Fibroblast of lung (primary cell): ENCODE results near the gene DYNC2I2. TPM values are rescaled to one million over a fixed set of nuclear protein-coding genes. Genes with fewer than 3 reads are reported as not detected.

Source experiments
- DNase-seq, 2 donors: peaks; one replicate each; pipeline versions ENCODE4 v3.0.0 to v3.0.0-alpha.2; 2010; ENCODE audit warnings: low read depth in 2 of 2
- H2AFZ ChIP-seq: 2 replicates; pipeline ENCODE4 v1.5.1; 2012; ENCODE audit warnings: low read length, control low read depth, inconsistent platforms
- H3K27ac ChIP-seq: 2 replicates; pipeline ENCODE4 v1.5.1; 2011; ENCODE audit warnings: low read length, control low read depth; ENCODE audit not compliant: insufficient read depth
- H3K27me3 ChIP-seq: 2 replicates; pipeline ENCODE4 v1.5.1; 2011; ENCODE audit warnings: mild to moderate bottlenecking, low read length; ENCODE audit not compliant: control insufficient read depth, insufficient read depth
- H3K36me3 ChIP-seq: 2 replicates; pipeline ENCODE4 v1.5.1; 2011; ENCODE audit warnings: low read length; ENCODE audit not compliant: control insufficient read depth, insufficient read depth
- H3K4me1 ChIP-seq: 2 replicates; pipeline ENCODE4 v1.5.1; 2011; ENCODE audit warnings: low read length; ENCODE audit not compliant: control insufficient read depth, insufficient read depth; ENCODE audit errors: extremely low read depth
- H3K4me2 ChIP-seq: 2 replicates; pipeline ENCODE4 v1.5.1; 2011; ENCODE audit warnings: low read length, control low read depth; ENCODE audit not compliant: insufficient read depth; ENCODE audit errors: extremely low read depth
- H3K4me3 ChIP-seq, 4 experiments: fragments of 200-600 bp in 1 of 4; sonication (generic) in 1 of 4; replicated peaks in 1 of 4; 2 replicates each; pipeline ENCODE4 v1.5.1; 2011 to 2016; ENCODE audit warnings: low read length in 4 of 4, low read depth in 3 of 4, mild to moderate bottlenecking in 3 of 4, control low read depth in 2 of 4, inconsistent platforms in 1 of 4, mixed read lengths in 1 of 4; ENCODE audit not compliant: insufficient read depth in 1 of 4; ENCODE audit errors: control extremely low read depth in 1 of 4
- H3K79me2 ChIP-seq: 2 replicates; pipeline ENCODE4 v1.5.1; 2012; ENCODE audit warnings: mild to moderate bottlenecking, low read length, inconsistent platforms; ENCODE audit not compliant: control insufficient read depth, insufficient read depth
- H3K9ac ChIP-seq: 2 replicates; pipeline ENCODE4 v1.5.1; 2011; ENCODE audit warnings: mild to moderate bottlenecking, low read length, control low read depth; ENCODE audit not compliant: insufficient read depth
- H3K9me3 ChIP-seq: 2 replicates; pipeline ENCODE4 v1.5.1; 2012; ENCODE audit warnings: low read depth, low read length; ENCODE audit not compliant: control insufficient read depth, insufficient read depth
- H4K20me1 ChIP-seq: 2 replicates; pipeline ENCODE4 v1.5.1; 2011; ENCODE audit warnings: low read length; ENCODE audit not compliant: control insufficient read depth, insufficient read depth; ENCODE audit errors: extremely low read depth
- CTCF ChIP-seq, 2 donors: IDR thresholded peaks in 1 of 2; conservative IDR thresholded peaks in 1 of 2; 1 replicate in 1 of 2; 2 replicates in 1 of 2; pipeline ENCODE4 v1.5.1; 2011 to 2012; ENCODE audit warnings: low read length in 2 of 2, control low read depth in 1 of 2, inconsistent platforms in 1 of 2, low read depth in 1 of 2, mild to moderate bottlenecking in 1 of 2
- EZH2 ChIP-seq: IDR thresholded peaks from 2 replicates; pipeline ENCODE4 v1.5.1; 2012; ENCODE audit warnings: low read length, control low read depth, mild to moderate bottlenecking; ENCODE audit errors: missing control alignments
- polyA plus RNA-seq, 2 donors: library from polyadenylated mRNA; depleted of rRNA in 1 of 2; stranded (reverse) in 1 of 2; unstranded in 1 of 2; fragments of >200 nt; gene quantifications; 2 replicates each; pipeline ENCODE4 v1.2.1, GENCODE V29; 2011 to 2012; ENCODE audit warnings: missing spikeins in 1 of 2
- total RNA-seq: library from RNA; depleted of rRNA; stranded (reverse); fragments of >200 nt; gene quantifications from 2 replicates; pipeline ENCODE4 v1.2.1, GENCODE V29; 2014

Gene DYNC2I2
- total and polyA plus RNA-seq, 2 donors (not counting 1 experiment from before 2014, with no cell fraction given), result 13.2 to 41.5 TPM

- H3K36me3 ChIP-seq, result peaks cover 59% of the 10 kb centered on the region
- H3K27me3 ChIP-seq, result no peaks in the 10 kb centered on the region
- H2AFZ ChIP-seq, result no peak overlapping the region
- no peak overlapping the region for H3K4me2 ChIP-seq
- no peak overlapping the region for H3K9ac ChIP-seq
- H3K9me3 ChIP-seq, result no peaks in the 10 kb centered on the region
- TF ChIP-seq EZH2, result no peak
- TF ChIP-seq CTCF (conservative IDR thresholded peaks at IDR 0.05 in 1 of 2, IDR thresholded peaks at IDR 0.05 in 1 of 2; ENCODE audit: low read depth in 1 of 2, low read length in 2 of 2), result no peak
- no peak overlapping the region for H3K27ac ChIP-seq
- H3K79me2 ChIP-seq, result no peaks in the 10 kb centered on the region
- peaks cover 6% of the 10 kb centered on the region for H3K4me1 ChIP-seq
- DNase-seq, result no peak
- H4K20me1 ChIP-seq, result no peaks in the 10 kb centered on the region
- no peak overlapping the region for H3K4me3 ChIP-seq
Observed at GRCh38 chr9:128629852-128630545, 26.6 kb downstream of the DYNC2I2 start.

DNA sequence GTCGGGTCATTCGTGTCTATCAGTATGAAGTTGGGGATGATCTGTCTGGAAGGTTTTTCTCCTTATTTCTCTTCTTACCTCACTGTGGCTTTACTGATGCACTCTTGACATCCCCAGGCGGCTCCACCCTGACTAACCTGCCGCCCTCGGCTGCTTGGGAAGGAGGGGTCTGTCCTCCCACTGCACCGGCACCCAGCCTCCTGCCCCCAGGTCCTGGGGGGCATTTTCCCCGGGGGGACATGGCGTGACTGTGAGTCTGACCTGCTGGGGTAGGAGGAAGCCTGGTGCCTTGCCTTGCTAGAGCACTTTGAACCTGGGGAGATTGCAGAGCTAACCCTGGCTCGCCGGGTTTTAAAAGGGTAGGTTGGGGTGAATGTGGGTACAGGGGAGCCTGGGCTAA, 27.5 kb downstream of the DYNC2I2 start:
- no peak overlapping the region for H3K9ac ChIP-seq
- H3K79me2 ChIP-seq, result no peaks in the 10 kb centered on the region
- peaks cover 2% of the 10 kb centered on the region for H3K4me1 ChIP-seq
- H3K4me3 ChIP-seq, result no peak overlapping the region
- H3K36me3 ChIP-seq, result peaks cover 62% of the 10 kb centered on the region
- no peak for DNase-seq
- H4K20me1 ChIP-seq, result no peaks in the 10 kb centered on the region
- H2AFZ ChIP-seq, result no peak overlapping the region
- H3K27me3 ChIP-seq, result no peaks in the 10 kb centered on the region
- no peak overlapping the region for H3K4me2 ChIP-seq
- H3K9me3 ChIP-seq, result no peaks in the 10 kb centered on the region
- TF ChIP-seq EZH2, result no peak
- H3K27ac ChIP-seq, result no peak overlapping the region

GRCh38 chr9:128628471-128629048, 28.1 kb downstream of the DYNC2I2 start:
- Histone ChIP-seq H3K4me3 (no peak overlapping the region), H3K27ac (no peak overlapping the region), H3K79me2 (no peaks in the 10 kb centered on the region), H3K4me2 (no peak overlapping the region), H3K36me3 (peaks cover 58% of the 10 kb centered on the region), H2AFZ (no peak overlapping the region), H3K4me1 (peaks cover 2% of the 10 kb centered on the region), H3K9me3 (no peaks in the 10 kb centered on the region), H3K27me3 (no peaks in the 10 kb centered on the region), H4K20me1 (no peaks in the 10 kb centered on the region), H3K9ac (no peak overlapping the region)
- no peak for DNase-seq
- no peak for TF ChIP-seq EZH2
- TF ChIP-seq CTCF (conservative IDR thresholded peaks at IDR 0.05 in 1 of 2, IDR thresholded peaks at IDR 0.05 in 1 of 2; ENCODE audit: low read depth in 1 of 2, low read length in 2 of 2), result no peak
